Right lung (tissue), 5 donors: ENCODE data around the gene GCNT2. TPM values are rescaled to one million over a fixed set of nuclear protein-coding genes. Genes with fewer than 3 reads are reported as not detected.
"Not testable (repeated sequence)": the region's sequence is repeated elsewhere in the genome, so short reads cannot be mapped to it uniquely, and the experiment has no call there.

Experiments
- DNase-seq, 2 donors: peaks; one replicate each; pipeline ENCODE4 v3.0.0-alpha.2; 2013
- polyA plus RNA-seq, 5 donors: library from polyadenylated mRNA; unstranded; fragments of 120-200 nt; gene quantifications; one replicate each; pipeline versions ENCODE4 v1.2.1 to v1.2.3, GENCODE V29; 2013; ENCODE audit warnings: inconsistent platforms in 1 of 5, low replicate concordance in 1 of 5; ENCODE audit not compliant: insufficient read length in 5 of 5, insufficient read depth in 1 of 5

Gene GCNT2
- polyA plus RNA-seq, 5 donors = 10.2 to 20.5 (median 16.1) TPM

DNA sequence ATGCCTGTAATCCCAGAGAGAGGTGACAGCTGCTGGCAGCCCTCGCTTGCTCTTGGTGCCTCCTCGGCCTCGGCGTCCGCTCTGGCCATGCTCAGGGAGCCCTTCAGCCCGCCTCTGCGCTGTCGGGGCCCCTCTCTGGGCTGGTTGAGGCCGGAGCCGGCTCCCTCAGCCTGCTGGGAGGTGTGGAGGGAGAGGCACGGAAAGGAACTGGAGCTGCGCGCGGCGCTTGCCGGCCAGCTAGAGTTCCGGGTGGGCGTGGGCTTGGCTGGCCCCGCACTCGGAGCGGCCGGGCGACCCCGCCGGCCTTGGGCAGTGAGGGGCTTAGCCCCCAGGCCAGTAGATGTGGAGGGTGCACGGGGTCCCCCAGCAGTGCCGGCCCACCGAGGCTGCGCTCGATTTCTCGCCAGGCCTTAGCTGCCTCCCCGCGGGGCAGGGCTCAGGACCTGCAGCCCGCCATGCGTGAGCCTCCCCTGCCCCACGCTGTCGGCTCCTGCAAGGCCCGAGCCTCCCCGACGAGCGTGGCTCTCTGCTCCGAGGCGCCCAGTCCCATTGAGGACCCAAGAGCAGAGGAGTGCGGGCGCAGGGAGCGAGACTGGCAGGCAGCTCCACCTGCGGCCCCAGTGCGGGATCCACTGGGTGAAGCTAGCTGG, 138.7 kb downstream of the GCNT2 start:
- no peak for DNase-seq

- not testable (repeated sequence) for DNase-seq
Observed at GRCh38 chr6:10660431-10661191, 139.5 kb downstream of the GCNT2 start.

DNA sequence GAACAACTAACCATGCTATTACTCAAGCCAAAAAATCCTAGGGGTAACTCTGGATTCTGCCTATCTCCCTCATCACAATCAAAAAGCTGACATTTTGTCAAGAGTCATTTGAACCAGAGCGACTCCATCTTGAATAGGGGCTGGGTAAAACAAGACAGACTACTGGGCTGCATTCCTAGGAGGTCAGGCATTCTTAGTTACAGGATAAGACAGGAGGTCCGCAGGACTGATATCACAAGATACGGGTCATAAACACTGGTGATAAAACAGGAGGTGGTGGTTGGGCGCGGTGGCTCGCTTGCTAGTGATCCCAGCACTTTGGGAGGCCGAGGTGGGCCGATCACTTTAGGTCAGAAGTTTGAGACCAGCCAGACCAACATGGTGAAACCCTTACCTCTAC, 141.1 kb downstream of the GCNT2 start:
- no peak for DNase-seq

DNA sequence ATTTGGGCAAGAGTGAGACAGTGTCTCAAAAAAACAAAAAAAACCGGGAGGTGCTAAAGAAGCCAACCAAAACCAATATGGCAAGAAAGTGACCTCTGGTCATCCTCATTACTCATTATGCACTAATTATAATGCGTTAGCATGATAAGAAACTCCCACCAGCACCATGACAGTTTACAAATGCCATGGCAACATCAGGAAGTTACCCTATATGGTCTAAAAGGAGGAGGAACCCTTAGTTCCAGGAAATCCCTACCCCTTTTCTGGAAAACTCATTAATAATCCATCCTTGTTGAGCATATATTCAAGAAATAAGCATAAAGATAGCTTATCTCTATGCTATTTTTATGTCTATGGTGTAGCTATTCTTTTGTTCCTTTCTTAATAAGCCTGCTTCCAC, 141.6 kb downstream of the GCNT2 start:
- DNase-seq = no peak

GRCh38 chr6:10665595-10665994, 144.4 kb downstream of the GCNT2 start:
- not testable (repeated sequence) for DNase-seq

GRCh38 chr6:10668126-10668917, 147.2 kb downstream of the GCNT2 start:
- no peak for DNase-seq

DNA sequence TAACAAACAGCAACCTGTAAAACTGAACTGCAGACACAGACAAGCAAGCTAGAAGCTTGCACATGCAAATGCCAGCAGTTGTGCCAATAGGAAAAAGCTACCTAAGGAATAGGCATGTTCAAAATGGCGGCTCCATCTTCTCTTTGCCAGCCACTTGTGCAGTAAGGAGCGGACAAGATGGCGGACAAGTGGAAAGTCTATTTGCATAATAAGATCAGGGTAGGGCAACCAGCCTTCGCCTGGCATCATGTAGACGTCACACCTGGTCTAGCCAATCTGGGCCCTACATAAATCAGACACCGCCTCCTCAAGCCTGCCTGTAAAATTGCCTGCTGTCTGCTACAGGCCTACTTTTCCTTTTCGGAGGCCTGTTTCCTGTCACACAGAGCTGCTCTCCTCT, 155.3 kb downstream of the GCNT2 start:
- no peak for DNase-seq

DNA sequence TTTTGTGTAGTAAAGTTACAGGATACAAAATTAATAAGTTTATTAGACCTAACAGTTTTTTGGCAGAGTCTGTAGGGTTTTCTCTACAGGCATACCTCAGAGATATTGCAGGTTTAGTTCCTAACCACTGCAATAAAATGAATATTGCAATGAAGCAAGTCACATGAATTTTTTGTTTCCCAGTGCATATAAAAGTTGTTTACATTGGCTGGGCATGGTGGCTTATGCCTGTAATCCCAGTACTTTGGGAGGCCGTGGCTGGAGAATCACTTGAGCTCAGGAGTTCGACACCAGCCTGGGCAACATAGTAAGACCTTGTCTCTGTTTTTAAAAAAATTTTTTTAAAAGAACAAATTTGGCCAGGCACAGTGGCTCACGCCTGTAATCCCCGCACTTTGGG, 157.3 kb downstream of the GCNT2 start:
- DNase-seq = no peak

Other genes with a start within 250 kb of the GCNT2 start
- under 1 TPM; 0.23 to 0.45 (median 0.36) TPM for gene TFAP2A, start 106.3 kb upstream of the GCNT2 start, polyA plus RNA-seq
- 1 to 10 TPM; 1.7 to 5.4 (median 1.9) TPM for gene C6orf52, start 173.3 kb downstream of the GCNT2 start, polyA plus RNA-seq
- 10 to 100 TPM; 19.6 to 26.0 (median 20.9) TPM for gene PAK1IP1, start 173.6 kb downstream of the GCNT2 start, polyA plus RNA-seq
- gene TMEM14C, start 201.7 kb downstream of the GCNT2 start, polyA plus RNA-seq = 100 to 1,000 TPM; 140 to 166 (median 149) TPM
- 100 to 1,000 TPM in 3 of 5 donors, 10 to 100 TPM in 2; 95.7 to 137 (median 103) TPM for gene TMEM14B, start 226.5 kb downstream of the GCNT2 start, polyA plus RNA-seq